Measurements from ENCODE around the gene VSTM5.

VSTM5 gene

DNA sequence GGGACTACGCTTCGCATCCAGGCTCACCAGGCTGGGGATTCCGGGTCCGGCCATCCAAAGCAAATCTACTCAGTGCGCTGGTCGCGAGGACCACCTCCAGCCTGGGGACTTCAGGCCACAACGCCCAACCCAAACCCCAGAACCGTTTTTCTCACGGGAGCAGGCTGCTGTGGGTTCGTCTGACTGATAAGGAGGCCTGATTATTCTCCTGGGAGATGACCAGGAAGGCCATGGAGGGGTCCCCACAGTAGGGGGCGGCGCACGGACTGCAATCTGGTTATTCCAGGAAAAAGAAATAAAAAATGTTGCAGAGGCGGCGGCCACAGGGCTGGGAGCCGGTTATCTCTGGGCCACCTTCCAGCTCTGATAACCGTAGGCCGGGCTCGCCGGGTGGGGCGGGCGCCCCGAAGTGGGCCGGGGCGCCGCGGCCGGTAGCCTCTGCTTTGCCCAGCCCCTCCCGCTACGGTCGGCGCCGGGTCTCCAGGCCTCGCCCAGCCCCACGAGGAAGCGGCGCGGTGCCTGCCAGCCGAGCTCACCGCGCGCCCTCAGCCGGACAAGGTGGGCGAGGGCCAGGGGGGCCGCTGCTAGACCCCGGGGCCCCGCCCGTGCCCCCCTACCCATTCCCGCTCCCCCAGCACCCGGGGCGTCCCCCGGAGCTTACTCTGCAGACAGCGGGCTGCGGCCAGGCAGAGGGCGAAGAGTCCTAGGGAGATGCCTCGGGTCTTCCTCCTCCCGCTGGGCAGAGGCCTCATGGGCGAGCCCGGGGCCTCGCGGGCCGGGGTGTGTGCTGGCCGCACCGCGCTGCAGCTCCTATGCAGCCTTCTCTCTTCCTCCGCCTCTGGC lies 446 bp downstream of the VSTM5 start:
- no peaks in the 10 kb centered on the region for H3K36me3 ChIP-seq (ENCODE audit: insufficient read depth, insufficient read length, low read length)
- H3K4me3 ChIP-seq (ENCODE audit: insufficient read length, low read depth), result peak overlapping the region; percentile 18
- no peak overlapping the region for H3K9ac ChIP-seq (ENCODE audit: insufficient read length, low read depth)
- H3K27me3 ChIP-seq (ENCODE audit: insufficient read depth, insufficient read length), result peaks cover 2% of the 10 kb centered on the region
- DNase-seq (ENCODE audit: low read depth, low spot score), result no peak
- H3K4me1 ChIP-seq (ENCODE audit: insufficient read depth, insufficient read length), result no peaks in the 10 kb centered on the region
- H3K9me3 ChIP-seq (ENCODE audit: insufficient read depth, low read length), result no peaks in the 10 kb centered on the region
- TF ChIP-seq YY1 (IDR thresholded peaks at IDR 0.05; ENCODE audit: insufficient read depth, insufficient read length) (no peak), SUZ12 (IDR thresholded peaks at IDR 0.05; ENCODE audit: extremely low read depth, insufficient read depth, insufficient read length) (no peak), ZNF274 (IDR thresholded peaks at IDR 0.05; ENCODE audit: low read depth, low read length) (no peak)

DNA sequence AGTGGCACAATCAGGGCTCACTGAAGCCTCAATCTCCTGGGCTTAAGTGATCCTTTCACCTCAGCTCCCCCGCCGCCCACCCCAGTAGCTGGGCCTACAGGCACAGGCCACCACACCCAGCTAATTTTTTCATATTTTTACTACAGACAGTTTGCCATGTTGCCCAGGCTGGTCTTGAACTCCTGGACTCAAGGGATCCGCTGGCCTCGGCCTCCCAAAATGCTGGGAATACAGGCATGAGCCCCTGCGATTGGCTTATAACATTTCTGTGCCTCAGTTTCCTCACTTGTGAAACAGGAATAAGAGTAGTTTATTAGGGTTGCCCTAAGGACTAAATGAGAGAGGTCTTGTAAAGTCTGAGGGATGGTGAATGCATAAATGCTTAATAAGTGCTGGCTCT lies 1.2 kb downstream of the VSTM5 start:
- Histone ChIP-seq H3K9me3 (ENCODE audit: insufficient read depth, low read length) (no peaks in the 10 kb centered on the region), H3K27me3 (ENCODE audit: insufficient read depth, insufficient read length) (peaks cover 2% of the 10 kb centered on the region), H3K9ac (ENCODE audit: insufficient read length, low read depth) (no peak overlapping the region), H3K4me1 (ENCODE audit: insufficient read depth, insufficient read length) (no peaks in the 10 kb centered on the region), H3K36me3 (ENCODE audit: insufficient read depth, insufficient read length, low read length) (no peaks in the 10 kb centered on the region), H3K4me3 (ENCODE audit: insufficient read length, low read depth) (no peak overlapping the region)
- no peak for DNase-seq (ENCODE audit: low read depth, low spot score)
- TF ChIP-seq YY1 (IDR thresholded peaks at IDR 0.05; ENCODE audit: insufficient read depth, insufficient read length) (no peak), SUZ12 (IDR thresholded peaks at IDR 0.05; ENCODE audit: extremely low read depth, insufficient read depth, insufficient read length) (no peak), ZNF274 (IDR thresholded peaks at IDR 0.05; ENCODE audit: low read depth, low read length) (no peak)

DNA sequence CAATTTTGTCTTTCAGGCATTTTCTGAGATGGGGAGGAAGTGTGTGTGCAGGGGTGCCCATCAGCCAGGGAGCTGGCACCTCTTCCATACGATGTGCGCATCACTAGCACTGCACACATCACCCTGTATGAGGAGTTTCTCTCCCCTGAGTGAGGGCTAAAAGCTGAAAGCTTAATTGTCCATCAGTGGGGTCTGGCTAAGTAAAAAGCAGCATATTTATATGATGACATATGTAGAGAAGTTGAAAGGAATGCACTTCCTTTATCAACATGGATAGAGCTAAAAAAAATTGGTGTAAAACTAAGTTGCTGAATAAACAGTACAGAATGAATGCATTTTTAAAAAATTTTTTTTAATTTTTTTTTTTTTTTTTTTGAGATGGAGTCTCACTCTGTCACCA lies 4.0 kb downstream of the VSTM5 start:
- no peaks in the 10 kb centered on the region for H3K36me3 ChIP-seq (ENCODE audit: insufficient read depth, insufficient read length, low read length)
- H3K4me1 ChIP-seq (ENCODE audit: insufficient read depth, insufficient read length), result no peaks in the 10 kb centered on the region
- TF ChIP-seq YY1 (IDR thresholded peaks at IDR 0.05; ENCODE audit: insufficient read depth, insufficient read length) (no peak), ZNF274 (IDR thresholded peaks at IDR 0.05; ENCODE audit: low read depth, low read length) (no peak), SUZ12 (IDR thresholded peaks at IDR 0.05; ENCODE audit: extremely low read depth, insufficient read depth, insufficient read length) (no peak)
- H3K9ac ChIP-seq (ENCODE audit: insufficient read length, low read depth), result no peak overlapping the region
- no peak for DNase-seq (ENCODE audit: low read depth, low spot score)
- H3K4me3 ChIP-seq (ENCODE audit: insufficient read length, low read depth), result no peak overlapping the region
- no peaks in the 10 kb centered on the region for H3K9me3 ChIP-seq (ENCODE audit: insufficient read depth, low read length)
- H3K27me3 ChIP-seq (ENCODE audit: insufficient read depth, insufficient read length), result peaks cover 2% of the 10 kb centered on the region

DNA sequence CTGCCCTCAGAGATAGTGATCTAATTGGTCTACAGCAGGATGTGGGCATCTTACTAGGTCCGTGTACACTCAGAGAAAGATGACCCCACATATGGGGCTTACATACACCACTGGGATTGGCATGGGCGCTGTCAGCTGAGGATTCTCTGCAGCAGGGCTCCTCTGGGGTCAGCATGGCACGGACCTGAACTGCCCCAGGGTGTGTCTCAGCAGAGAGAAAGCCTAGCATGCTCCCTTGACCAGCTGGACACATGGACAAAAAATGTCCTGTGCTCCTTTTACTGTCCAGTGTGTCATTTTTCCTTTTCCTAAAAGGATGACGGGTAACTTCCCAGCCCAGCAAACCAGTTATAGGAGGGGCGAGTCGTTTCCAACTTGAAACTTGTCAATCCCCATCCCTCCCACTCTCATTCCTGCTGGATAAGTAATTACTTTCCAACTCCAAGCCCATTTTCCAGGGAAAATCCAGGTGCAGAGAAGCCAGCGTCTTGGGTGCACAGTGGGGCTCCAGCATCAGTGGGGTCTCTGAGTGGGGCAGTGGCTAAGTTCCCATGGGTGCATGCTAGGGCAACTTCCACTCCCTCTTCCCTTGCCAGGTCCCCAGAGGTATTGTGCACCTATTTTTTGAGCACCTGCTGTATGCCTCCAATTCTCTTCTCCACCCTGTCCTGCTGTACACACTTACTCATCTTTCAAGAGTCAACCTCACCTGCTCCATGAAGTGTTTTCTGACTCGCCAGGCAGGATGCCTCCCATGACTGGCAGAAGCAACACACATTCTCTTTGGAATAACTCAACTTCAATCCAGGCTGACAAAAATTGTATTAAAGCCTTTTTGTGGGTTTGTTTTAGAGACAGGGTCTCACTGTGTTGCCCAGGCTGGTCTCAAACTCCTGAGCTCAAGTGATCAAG lies 5.0 kb downstream of the VSTM5 start:
- no peaks in the 10 kb centered on the region for H3K36me3 ChIP-seq (ENCODE audit: insufficient read depth, insufficient read length, low read length)
- H3K9me3 ChIP-seq (ENCODE audit: insufficient read depth, low read length), result no peaks in the 10 kb centered on the region
- no peak for DNase-seq (ENCODE audit: low read depth, low spot score)
- peaks cover 2% of the 10 kb centered on the region for H3K4me1 ChIP-seq (ENCODE audit: insufficient read depth, insufficient read length)
- H3K27me3 ChIP-seq (ENCODE audit: insufficient read depth, insufficient read length), result no peaks in the 10 kb centered on the region
- TF ChIP-seq SUZ12 (IDR thresholded peaks at IDR 0.05; ENCODE audit: extremely low read depth, insufficient read depth, insufficient read length), result no peak
- no peak for TF ChIP-seq YY1 (IDR thresholded peaks at IDR 0.05; ENCODE audit: insufficient read depth, insufficient read length)
- no peak for TF ChIP-seq ZNF274 (IDR thresholded peaks at IDR 0.05; ENCODE audit: low read depth, low read length)
- H3K4me3 ChIP-seq (ENCODE audit: insufficient read length, low read depth), result no peak overlapping the region
- no peak overlapping the region for H3K9ac ChIP-seq (ENCODE audit: insufficient read length, low read depth)

DNA sequence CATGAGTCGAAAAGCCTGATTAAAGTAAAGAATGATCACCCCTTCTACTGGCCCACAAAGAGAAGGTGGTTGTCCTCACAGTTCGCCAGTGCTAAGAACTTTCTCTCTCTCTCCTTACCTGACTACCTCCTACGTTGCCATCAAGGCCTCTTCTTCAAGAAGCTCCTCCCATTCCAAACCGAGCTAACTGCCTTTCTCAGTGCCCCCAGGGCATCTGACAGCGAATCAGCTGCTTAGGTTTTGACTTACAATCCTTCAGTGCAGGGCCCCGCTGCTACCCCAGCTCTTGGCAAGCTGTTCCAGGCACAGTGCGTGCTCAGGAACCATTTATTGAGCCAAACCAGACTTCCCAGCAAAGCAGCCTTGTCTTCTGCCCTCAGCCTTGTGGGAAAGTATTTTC lies 5.8 kb downstream of the VSTM5 start:
- TF ChIP-seq ZNF274 (IDR thresholded peaks at IDR 0.05; ENCODE audit: low read depth, low read length) (no peak), SUZ12 (IDR thresholded peaks at IDR 0.05; ENCODE audit: extremely low read depth, insufficient read depth, insufficient read length) (no peak), YY1 (IDR thresholded peaks at IDR 0.05; ENCODE audit: insufficient read depth, insufficient read length) (no peak)
- no peaks in the 10 kb centered on the region for H3K27me3 ChIP-seq (ENCODE audit: insufficient read depth, insufficient read length)

DNA sequence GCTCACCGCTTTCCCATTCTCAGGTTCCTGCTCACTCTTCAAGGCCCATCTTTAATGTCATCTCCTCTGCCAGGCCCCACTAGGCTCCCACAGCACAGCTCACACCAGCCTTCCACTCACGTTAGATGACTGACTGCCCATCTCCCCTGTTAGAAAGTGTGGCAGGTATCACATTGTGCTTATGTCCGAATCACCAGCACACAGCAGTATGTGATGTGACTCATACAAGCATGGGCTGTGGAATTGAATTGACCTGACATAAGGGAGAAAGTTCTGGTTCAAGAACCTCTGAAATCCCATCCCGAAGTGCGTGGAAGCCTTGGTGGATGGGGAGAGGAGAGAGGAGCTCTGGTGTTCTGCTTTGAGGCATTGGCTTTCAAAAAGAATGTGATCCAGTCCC lies 6.5 kb downstream of the VSTM5 start:
- no peak for TF ChIP-seq ZNF274 (IDR thresholded peaks at IDR 0.05; ENCODE audit: low read depth, low read length)
- no peak for TF ChIP-seq SUZ12 (IDR thresholded peaks at IDR 0.05; ENCODE audit: extremely low read depth, insufficient read depth, insufficient read length)
- TF ChIP-seq YY1 (IDR thresholded peaks at IDR 0.05; ENCODE audit: insufficient read depth, insufficient read length), result no peak
- no peaks in the 10 kb centered on the region for H3K27me3 ChIP-seq (ENCODE audit: insufficient read depth, insufficient read length)
- DNase-seq (ENCODE audit: low read depth, low spot score), result no peak

More for the DNA sequence above, 5.8 kb downstream of the VSTM5 start:
- H3K4me1 ChIP-seq (ENCODE audit: insufficient read depth, insufficient read length), result peaks cover 2% of the 10 kb centered on the region
- H3K4me3 ChIP-seq (ENCODE audit: insufficient read length, low read depth), result no peak overlapping the region
- no peaks in the 10 kb centered on the region for H3K36me3 ChIP-seq (ENCODE audit: insufficient read depth, insufficient read length, low read length)
- no peak for DNase-seq (ENCODE audit: low read depth, low spot score)
- H3K9me3 ChIP-seq (ENCODE audit: insufficient read depth, low read length), result no peaks in the 10 kb centered on the region
- H3K9ac ChIP-seq (ENCODE audit: insufficient read length, low read depth), result no peak overlapping the region

DNA sequence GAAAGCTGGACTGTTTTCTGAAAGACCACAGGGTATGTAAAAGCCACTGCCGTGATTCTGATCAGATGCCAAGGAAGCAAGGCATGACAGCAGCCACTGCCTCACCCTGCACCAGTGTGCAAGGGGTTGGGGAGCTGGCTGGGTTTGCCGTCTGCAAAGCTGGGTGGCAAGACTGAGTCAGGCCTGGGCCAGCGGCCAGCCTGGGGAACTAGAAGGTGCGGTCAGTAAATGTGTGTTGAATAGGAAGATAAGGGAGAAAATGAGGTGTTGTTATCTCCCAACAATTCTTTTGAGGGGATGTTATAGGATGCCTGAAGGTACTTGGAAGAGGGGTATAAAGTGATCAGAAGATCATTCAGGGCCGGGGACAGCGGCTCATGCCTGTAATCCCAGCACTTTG lies 8.0 kb downstream of the VSTM5 start:
- no peak overlapping the region for H3K4me3 ChIP-seq (ENCODE audit: insufficient read length, low read depth)
- peaks cover 2% of the 10 kb centered on the region for H3K4me1 ChIP-seq (ENCODE audit: insufficient read depth, insufficient read length)
- no peaks in the 10 kb centered on the region for H3K36me3 ChIP-seq (ENCODE audit: insufficient read depth, insufficient read length, low read length)
- DNase-seq (ENCODE audit: low read depth, low spot score), result no peak
- no peak overlapping the region for H3K9ac ChIP-seq (ENCODE audit: insufficient read length, low read depth)
- no peak for TF ChIP-seq YY1 (IDR thresholded peaks at IDR 0.05; ENCODE audit: insufficient read depth, insufficient read length)
- TF ChIP-seq SUZ12 (IDR thresholded peaks at IDR 0.05; ENCODE audit: extremely low read depth, insufficient read depth, insufficient read length), result no peak
- TF ChIP-seq ZNF274 (IDR thresholded peaks at IDR 0.05; ENCODE audit: low read depth, low read length), result no peak
- no peaks in the 10 kb centered on the region for H3K9me3 ChIP-seq (ENCODE audit: insufficient read depth, low read length)
- no peaks in the 10 kb centered on the region for H3K27me3 ChIP-seq (ENCODE audit: insufficient read depth, insufficient read length)

More for the DNA sequence above, 6.5 kb downstream of the VSTM5 start:
- Histone ChIP-seq H3K36me3 (ENCODE audit: insufficient read depth, insufficient read length, low read length) (no peaks in the 10 kb centered on the region), H3K4me3 (ENCODE audit: insufficient read length, low read depth) (no peak overlapping the region), H3K4me1 (ENCODE audit: insufficient read depth, insufficient read length) (peaks cover 2% of the 10 kb centered on the region), H3K9ac (ENCODE audit: insufficient read length, low read depth) (no peak overlapping the region), H3K9me3 (ENCODE audit: insufficient read depth, low read length) (no peaks in the 10 kb centered on the region)
